Neural progenitor cell (in vitro differentiated cells): ENCODE results near the gene CAMKMT. TPM values are rescaled to one million over a fixed set of nuclear protein-coding genes. Genes with fewer than 3 reads are reported as not detected.

Source experiments
- DNase-seq: peaks from one replicate; pipeline ENCODE4 v3.0.0-alpha.2; 2016; ENCODE audit warnings: low spot score
- H2AFZ ChIP-seq: fragments of 200-600 bp; sonication (generic); replicated peaks from 2 replicates; pipeline ENCODE4 v1.6.1; 2016; ENCODE audit warnings: antibody characterized with exemption
- H3F3A ChIP-seq: fragments of 200-600 bp; sonication (generic); 2 replicates; pipeline ENCODE4 v1.6.1; 2016; ENCODE audit warnings: antibody characterized with exemption, low read depth
- H3K27ac ChIP-seq: fragments of 200-600 bp; sonication (generic); 2 replicates; pipeline ENCODE4 v1.5.1; 2016; ENCODE audit warnings: mild to moderate bottlenecking
- H3K27me3 ChIP-seq: fragments of 200-600 bp; sonication (generic); 2 replicates; pipeline ENCODE4 v1.6.1; 2016; ENCODE audit warnings: mild to moderate bottlenecking, moderate library complexity
- H3K36me3 ChIP-seq: fragments of 200-600 bp; sonication (generic); 2 replicates; pipeline ENCODE4 v1.5.1; 2016
- H3K4me1 ChIP-seq: fragments of 200-600 bp; sonication (generic); 2 replicates; pipeline ENCODE4 v1.6.1; 2016; ENCODE audit warnings: mixed run types
- H3K4me2 ChIP-seq: fragments of 200-600 bp; sonication (generic); 2 replicates; pipeline ENCODE4 v1.6.1; 2016
- H3K4me3 ChIP-seq: fragments of 200-600 bp; sonication (generic); 2 replicates; pipeline ENCODE4 v1.5.1; 2016
- H3K79me2 ChIP-seq: fragments of 200-600 bp; sonication (generic); 2 replicates; pipeline ENCODE4 v1.6.1; 2016; ENCODE audit warnings: low read depth
- H3K9ac ChIP-seq: fragments of 200-600 bp; sonication (generic); 2 replicates; pipeline ENCODE4 v1.6.1; 2016
- H3K9me3 ChIP-seq: fragments of 200-600 bp; sonication (generic); 2 replicates; pipeline ENCODE4 v1.5.1; 2016; ENCODE audit warnings: low read depth
- H4K20me1 ChIP-seq: fragments of 200-600 bp; sonication (generic); 2 replicates; pipeline ENCODE4 v1.6.1; 2016; ENCODE audit warnings: low read depth
- H3K27ac Mint-ChIP-seq: 3 replicates; pipeline ENCODE4 v1.8.0; 2021; ENCODE audit warnings: mixed read lengths
- H3K27me3 Mint-ChIP-seq: 2 replicates; pipeline ENCODE4 v1.8.0; 2022; ENCODE audit warnings: low read depth, mild to moderate bottlenecking, inconsistent platforms, moderate library complexity, mixed read lengths; ENCODE audit not compliant: insufficient read depth
- H3K36me3 Mint-ChIP-seq: 3 replicates; pipeline ENCODE4 v1.8.0; 2021; ENCODE audit warnings: mixed read lengths
- H3K4me1 Mint-ChIP-seq: 3 replicates; pipeline ENCODE4 v1.8.0; 2021; ENCODE audit warnings: mixed read lengths
- H3K4me3 Mint-ChIP-seq: 3 replicates; pipeline ENCODE4 v1.8.0; 2021; ENCODE audit warnings: mild to moderate bottlenecking, moderate library complexity, mixed read lengths
- H3K9me3 Mint-ChIP-seq: 3 replicates; pipeline ENCODE4 v1.8.0; 2020; ENCODE audit warnings: mixed read lengths
- EZH2 ChIP-seq: fragments of 200-600 bp; sonication (generic); IDR thresholded peaks from 2 replicates; pipeline ENCODE4 v1.6.1; 2017; ENCODE audit warnings: antibody characterized with exemption, mild to moderate bottlenecking, moderate library complexity
- EZH2phosphoT487 ChIP-seq: fragments of 200-600 bp; sonication (generic); IDR thresholded peaks from 2 replicates; pipeline ENCODE4 v1.6.1; 2017; ENCODE audit warnings: antibody characterized with exemption
- total RNA-seq: library from RNA; depleted of rRNA; stranded (reverse); fragments of >200 nt; gene quantifications from 2 replicates; pipeline ENCODE4 v1.2.3, GENCODE V29; 2015; ENCODE audit warnings: low replicate concordance
- TF ChIP-seq, protein P1 (sequence below): fragments of 200-600 bp; sonication (generic); IDR thresholded peaks from 2 replicates; pipeline ENCODE4 v1.5.1; 2017; ENCODE audit warnings: antibody characterized with exemption, mild to moderate bottlenecking

The CAMKMT gene
- total RNA-seq, 1 donor from 2014 or later, result 28.5 TPM

DNA sequence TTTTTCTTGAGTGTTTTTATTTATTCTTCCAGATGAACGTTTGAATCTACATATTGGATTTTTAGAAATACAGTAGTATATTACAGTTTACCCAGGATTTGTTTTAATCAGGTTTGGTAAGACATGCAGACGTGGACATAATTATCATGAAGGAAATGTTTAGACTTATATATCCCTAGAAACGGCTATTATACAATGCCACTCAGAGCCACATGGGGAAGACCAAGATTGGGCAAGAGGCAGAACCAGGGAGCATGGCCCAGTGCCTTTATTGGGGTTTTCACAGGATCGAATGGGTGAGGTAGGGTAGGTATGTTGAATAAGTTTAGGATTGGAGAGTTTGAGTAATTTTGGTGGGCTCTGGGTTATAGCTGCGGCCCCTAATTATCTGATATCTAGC is 212.2 kb downstream of the CAMKMT start:
- no peak overlapping the region for H2AFZ ChIP-seq
- H3K9ac ChIP-seq, result no peak overlapping the region
- no peaks in the 10 kb centered on the region for H3K9me3 ChIP-seq
- no peak for DNase-seq
- Mint-ChIP-seq H3K4me1 (no peaks in the 10 kb centered on the region), H3K27me3 (peaks cover 2% of the 10 kb centered on the region), H3K36me3 (no peaks in the 10 kb centered on the region), H3K27ac (no peak overlapping the region), H3K9me3 (no peaks in the 10 kb centered on the region), H3K4me3 (no peak overlapping the region)
- TF ChIP-seq EZH2 (no peak), EZH2phosphoT487 (no peak)
- TF ChIP-seq, protein P1, sequence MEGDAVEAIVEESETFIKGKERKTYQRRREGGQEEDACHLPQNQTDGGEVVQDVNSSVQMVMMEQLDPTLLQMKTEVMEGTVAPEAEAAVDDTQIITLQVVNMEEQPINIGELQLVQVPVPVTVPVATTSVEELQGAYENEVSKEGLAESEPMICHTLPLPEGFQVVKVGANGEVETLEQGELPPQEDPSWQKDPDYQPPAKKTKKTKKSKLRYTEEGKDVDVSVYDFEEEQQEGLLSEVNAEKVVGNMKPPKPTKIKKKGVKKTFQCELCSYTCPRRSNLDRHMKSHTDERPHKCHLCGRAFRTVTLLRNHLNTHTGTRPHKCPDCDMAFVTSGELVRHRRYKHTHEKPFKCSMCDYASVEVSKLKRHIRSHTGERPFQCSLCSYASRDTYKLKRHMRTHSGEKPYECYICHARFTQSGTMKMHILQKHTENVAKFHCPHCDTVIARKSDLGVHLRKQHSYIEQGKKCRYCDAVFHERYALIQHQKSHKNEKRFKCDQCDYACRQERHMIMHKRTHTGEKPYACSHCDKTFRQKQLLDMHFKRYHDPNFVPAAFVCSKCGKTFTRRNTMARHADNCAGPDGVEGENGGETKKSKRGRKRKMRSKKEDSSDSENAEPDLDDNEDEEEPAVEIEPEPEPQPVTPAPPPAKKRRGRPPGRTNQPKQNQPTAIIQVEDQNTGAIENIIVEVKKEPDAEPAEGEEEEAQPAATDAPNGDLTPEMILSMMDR, result no peak
- H3K4me3 ChIP-seq, result no peak overlapping the region
- peaks cover 9% of the 10 kb centered on the region for H3K4me1 ChIP-seq
- H3F3A ChIP-seq, result peaks cover 10% of the 10 kb centered on the region
- no peaks in the 10 kb centered on the region for H4K20me1 ChIP-seq
- H3K27me3 ChIP-seq, result no peaks in the 10 kb centered on the region
- H3K27ac ChIP-seq, result no peak overlapping the region
- no peak overlapping the region for H3K4me2 ChIP-seq
- no peaks in the 10 kb centered on the region for H3K36me3 ChIP-seq
- H3K79me2 ChIP-seq, result peaks cover 20% of the 10 kb centered on the region

GRCh38 chr2:44578471-44579093 is 216.8 kb downstream of the CAMKMT start:
- Mint-ChIP-seq H3K27me3 (peaks cover 4% of the 10 kb centered on the region), H3K27ac (no peak overlapping the region), H3K4me1 (no peaks in the 10 kb centered on the region), H3K4me3 (no peak overlapping the region), H3K36me3 (no peaks in the 10 kb centered on the region), H3K9me3 (no peaks in the 10 kb centered on the region)
- Histone ChIP-seq H3K36me3 (no peaks in the 10 kb centered on the region), H3K79me2 (peaks cover 18% of the 10 kb centered on the region), H3K9me3 (no peaks in the 10 kb centered on the region), H3K4me1 (peaks cover 9% of the 10 kb centered on the region), H3K9ac (no peak overlapping the region), H3K4me3 (no peak overlapping the region), H3K27ac (peak overlapping the region; percentile 15), H4K20me1 (no peaks in the 10 kb centered on the region), H2AFZ (no peak overlapping the region), H3K27me3 (no peaks in the 10 kb centered on the region), H3F3A (peaks cover 12% of the 10 kb centered on the region), H3K4me2 (no peak overlapping the region)
- DNase-seq, result no peak
- TF ChIP-seq, protein P1, result no peak
- TF ChIP-seq EZH2 (no peak), EZH2phosphoT487 (no peak)

DNA sequence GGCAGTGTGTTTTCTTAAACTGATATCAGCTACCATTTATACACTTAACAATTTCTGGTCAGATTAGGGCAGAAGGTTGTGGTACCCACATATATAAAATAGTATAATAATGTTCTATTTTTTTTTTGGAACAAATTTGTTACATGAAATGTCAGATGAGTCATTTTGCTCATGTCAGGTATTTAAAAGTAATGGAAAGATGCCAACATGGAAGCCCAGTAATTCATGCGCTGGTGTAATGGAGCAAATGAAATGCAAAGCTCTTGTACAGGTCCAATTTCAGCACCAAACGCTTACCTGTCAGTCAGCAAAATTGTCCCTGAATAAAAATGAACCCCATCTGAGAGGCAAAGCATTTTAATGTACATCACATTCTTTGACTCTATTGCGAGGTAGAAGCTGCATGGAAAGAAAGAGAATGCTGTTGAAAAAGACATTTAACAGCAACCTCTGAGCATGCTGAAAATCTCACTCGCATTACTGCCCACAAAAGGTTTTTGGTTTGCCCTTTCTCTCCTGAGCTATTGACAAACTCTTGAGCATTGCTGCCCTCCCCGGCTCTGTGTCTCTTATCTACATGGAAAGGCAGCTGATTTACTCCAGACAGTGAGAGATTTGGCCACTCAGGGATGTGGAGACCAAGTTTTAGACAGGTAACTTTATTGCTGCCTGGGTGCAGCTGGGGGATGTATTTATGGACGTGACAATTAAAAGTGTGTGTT is 217.5 kb downstream of the CAMKMT start:
- H3K9me3 Mint-ChIP-seq, result no peaks in the 10 kb centered on the region
- peaks cover 11% of the 10 kb centered on the region for H3K79me2 ChIP-seq
- H3K27ac Mint-ChIP-seq, result no peak overlapping the region
- H3K4me3 ChIP-seq, result no peak overlapping the region
- H3K27me3 Mint-ChIP-seq, result peaks cover 4% of the 10 kb centered on the region
- H3K36me3 Mint-ChIP-seq, result no peaks in the 10 kb centered on the region
- no peaks in the 10 kb centered on the region for H3K9me3 ChIP-seq
- H3K4me2 ChIP-seq, result peak overlapping the region; percentile 24
- TF ChIP-seq EZH2phosphoT487 (no peak), EZH2 (no peak)
- TF ChIP-seq, protein P1, result no peak
- no peak overlapping the region for H2AFZ ChIP-seq
- H3K4me1 ChIP-seq, result peaks cover 9% of the 10 kb centered on the region
- no peaks in the 10 kb centered on the region for H3K27me3 ChIP-seq
- no peaks in the 10 kb centered on the region for H4K20me1 ChIP-seq
- no peak overlapping the region for H3K9ac ChIP-seq
- peaks cover 12% of the 10 kb centered on the region for H3F3A ChIP-seq
- H3K36me3 ChIP-seq, result no peaks in the 10 kb centered on the region
- no peaks in the 10 kb centered on the region for H3K4me1 Mint-ChIP-seq
- H3K4me3 Mint-ChIP-seq, result no peak overlapping the region
- DNase-seq, result peak; percentile 36
- peak overlapping the region; percentile 15 for H3K27ac ChIP-seq
